HG02642 (cell line): ENCODE measurements around the gene TRPM6.
"Not testable (repeated sequence)": the region's sequence is repeated elsewhere in the genome, so short reads cannot be mapped to it uniquely, and the experiment has no call there.

Experiments used
- ATAC-seq: cut with Tn5 transposase; IDR thresholded peaks from one replicate; pipeline ENCODE4 v1.9.1; 2021; ENCODE audit warnings: mild to moderate bottlenecking; ENCODE audit not compliant: unreplicated experiment, poor library complexity

TRPM6 gene, protein sequence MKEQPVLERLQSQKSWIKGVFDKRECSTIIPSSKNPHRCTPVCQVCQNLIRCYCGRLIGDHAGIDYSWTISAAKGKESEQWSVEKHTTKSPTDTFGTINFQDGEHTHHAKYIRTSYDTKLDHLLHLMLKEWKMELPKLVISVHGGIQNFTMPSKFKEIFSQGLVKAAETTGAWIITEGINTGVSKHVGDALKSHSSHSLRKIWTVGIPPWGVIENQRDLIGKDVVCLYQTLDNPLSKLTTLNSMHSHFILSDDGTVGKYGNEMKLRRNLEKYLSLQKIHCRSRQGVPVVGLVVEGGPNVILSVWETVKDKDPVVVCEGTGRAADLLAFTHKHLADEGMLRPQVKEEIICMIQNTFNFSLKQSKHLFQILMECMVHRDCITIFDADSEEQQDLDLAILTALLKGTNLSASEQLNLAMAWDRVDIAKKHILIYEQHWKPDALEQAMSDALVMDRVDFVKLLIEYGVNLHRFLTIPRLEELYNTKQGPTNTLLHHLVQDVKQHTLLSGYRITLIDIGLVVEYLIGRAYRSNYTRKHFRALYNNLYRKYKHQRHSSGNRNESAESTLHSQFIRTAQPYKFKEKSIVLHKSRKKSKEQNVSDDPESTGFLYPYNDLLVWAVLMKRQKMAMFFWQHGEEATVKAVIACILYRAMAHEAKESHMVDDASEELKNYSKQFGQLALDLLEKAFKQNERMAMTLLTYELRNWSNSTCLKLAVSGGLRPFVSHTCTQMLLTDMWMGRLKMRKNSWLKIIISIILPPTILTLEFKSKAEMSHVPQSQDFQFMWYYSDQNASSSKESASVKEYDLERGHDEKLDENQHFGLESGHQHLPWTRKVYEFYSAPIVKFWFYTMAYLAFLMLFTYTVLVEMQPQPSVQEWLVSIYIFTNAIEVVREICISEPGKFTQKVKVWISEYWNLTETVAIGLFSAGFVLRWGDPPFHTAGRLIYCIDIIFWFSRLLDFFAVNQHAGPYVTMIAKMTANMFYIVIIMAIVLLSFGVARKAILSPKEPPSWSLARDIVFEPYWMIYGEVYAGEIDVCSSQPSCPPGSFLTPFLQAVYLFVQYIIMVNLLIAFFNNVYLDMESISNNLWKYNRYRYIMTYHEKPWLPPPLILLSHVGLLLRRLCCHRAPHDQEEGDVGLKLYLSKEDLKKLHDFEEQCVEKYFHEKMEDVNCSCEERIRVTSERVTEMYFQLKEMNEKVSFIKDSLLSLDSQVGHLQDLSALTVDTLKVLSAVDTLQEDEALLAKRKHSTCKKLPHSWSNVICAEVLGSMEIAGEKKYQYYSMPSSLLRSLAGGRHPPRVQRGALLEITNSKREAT (N-terminal part only)

GRCh38 chr9:74887041-74887980 lies at the start of gene TRPM6:
TSS of gene TRPM6 (minus strand) at chr9:74887921. CDS start at chr9:74887856, 65 bp downstream.
- ATAC-seq, result no peak

GRCh38 chr9:74935008-74935407 lies 47.3 kb upstream of the TRPM6 start:
- ATAC-seq, result no peak

GRCh38 chr9:74921737-74922136 lies 34.0 kb upstream of the TRPM6 start:
- ATAC-seq, result no peak

DNA sequence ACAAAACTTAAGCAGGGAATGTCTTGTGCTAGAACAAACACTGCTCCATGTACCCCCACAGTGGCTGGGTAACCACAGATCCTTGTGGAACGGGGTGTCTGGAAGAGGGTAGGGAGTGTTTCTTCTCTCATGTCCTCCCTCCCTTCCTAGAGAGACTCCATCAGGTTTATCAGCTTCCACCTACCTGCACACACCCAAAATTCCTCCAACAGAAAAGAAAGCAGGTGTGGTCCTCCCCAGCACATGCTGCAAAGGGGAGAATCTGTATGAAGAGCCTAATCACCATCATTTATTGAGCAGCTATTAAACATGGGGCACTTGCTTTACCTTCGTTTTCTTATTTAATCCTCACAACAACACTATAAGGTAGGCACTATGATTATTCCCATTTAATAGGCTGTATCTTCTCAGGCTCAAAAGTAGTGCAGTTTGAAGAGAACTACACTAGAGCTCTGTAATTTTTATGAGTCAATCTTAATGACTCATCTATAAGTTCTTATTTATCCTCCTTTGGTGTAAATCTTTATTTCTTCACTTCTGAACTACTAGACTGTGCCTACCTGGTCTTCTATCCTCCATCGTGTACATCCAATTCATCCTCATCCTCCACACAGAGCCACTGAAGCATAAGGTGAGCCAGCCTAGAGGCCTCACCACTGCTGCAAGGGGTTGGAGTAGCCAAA lies 33.4 kb upstream of the TRPM6 start:
- ATAC-seq, result no peak

DNA sequence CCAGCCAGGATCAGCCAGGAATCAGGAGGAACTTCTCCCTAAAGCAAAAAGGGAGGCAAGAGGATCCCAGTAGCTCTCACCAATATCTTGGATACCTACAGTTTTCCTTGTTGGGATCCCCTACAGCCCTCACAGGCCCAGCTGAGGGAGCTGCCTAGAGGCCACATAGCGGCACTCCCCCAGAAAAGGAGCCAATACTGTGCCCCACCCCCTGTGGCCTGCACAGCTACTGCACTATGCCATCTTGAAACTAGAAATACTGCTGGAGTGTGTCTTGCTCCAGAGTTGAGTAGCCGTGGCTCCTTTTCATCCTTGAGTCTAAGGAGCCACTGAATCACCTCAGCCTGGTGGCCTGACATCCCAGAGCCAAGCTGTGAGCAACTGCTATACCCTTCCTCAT lies 22.3 kb upstream of the TRPM6 start:
- ATAC-seq, result no peak

DNA sequence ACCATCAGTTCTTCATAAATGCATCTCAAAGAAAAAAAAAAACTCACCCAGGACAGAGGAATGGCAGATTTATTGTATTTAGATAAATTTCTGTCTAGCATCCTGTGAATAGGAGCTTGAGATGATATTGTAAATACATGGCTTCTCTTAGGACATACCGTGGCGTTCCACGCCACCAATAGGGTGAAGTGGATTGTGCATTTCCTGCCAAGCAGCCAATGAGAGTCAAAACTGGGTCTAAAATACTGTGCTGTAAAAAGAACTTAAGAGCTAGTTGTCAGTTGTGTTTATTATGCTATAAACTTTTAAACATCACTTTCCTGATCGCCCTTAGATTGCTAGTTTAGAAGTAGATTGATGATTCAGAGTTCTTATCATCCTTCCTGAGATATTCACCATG lies 20.9 kb upstream of the TRPM6 start:
- ATAC-seq, result no peak

DNA sequence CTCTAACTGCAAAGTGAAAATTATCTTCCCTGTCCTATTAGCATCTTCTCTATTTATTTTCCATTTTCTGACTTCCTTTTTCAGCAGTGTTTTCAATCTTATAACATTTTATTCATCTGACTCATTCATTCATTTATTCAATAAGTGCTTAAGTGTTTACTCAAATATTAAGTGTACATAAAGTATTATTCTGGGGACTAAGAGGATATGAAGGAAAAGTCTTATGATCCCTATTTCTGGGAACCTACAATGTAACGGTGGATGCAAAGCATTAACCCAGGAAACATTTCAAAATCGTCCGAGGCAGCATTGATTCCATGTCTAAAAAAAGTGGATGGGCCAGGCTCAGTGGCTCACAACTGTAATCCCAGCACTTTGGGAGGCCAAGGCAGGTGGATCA lies 19.4 kb upstream of the TRPM6 start:
- no peak for ATAC-seq

- no peak for ATAC-seq
Observed at GRCh38 chr9:74901001-74901400, 13.3 kb upstream of the TRPM6 start.

DNA sequence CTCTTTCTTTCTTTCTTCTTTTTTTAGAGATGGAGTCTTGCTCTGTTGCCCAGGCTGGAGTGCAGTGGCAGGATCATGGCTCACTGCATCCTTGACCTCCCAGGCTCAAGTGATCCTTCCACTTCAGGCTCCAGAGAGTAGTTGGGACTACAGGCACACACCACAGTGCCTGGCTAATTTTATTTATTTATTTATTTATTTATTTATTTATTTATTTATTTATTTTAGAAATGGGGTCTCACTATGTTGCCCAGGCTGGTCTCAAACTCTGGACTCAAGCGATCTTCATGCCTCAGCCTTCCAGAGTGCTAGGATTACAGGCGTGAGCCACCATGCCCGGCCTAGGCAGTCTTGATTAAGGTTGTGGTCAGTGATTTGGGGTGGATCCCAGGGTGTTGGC lies 728 bp upstream of the TRPM6 start:
- not testable (repeated sequence) for ATAC-seq

GRCh38 chr9:74887981-74888370 lies 255 bp upstream of the TRPM6 start:
- ATAC-seq, result no peak

DNA sequence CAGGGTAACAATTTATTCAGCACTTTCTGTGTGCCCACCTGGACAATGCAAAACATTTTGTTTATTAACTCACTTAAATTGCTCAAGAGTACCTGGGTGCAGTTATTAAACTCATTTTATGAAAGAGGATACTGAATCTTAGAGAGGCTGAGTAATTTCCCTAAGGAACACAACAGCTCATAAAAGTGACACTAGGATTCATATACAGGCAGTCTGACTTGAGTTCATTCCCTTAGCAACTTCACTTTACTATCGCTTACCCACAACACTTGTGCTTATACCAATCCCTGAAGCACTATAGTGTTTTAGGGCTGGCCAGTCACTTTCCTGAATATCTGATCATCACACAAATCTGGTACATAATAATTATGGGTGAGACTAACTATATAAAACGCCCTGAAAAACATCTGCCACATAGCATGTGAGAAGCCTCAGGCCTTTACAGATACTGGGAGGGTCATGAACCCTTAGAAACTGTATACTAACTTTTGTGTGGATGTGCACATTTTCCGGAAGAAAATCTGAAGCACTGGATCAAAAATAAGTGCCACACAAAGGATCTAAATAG lies 11.3 kb downstream of the TRPM6 start:
- no peak for ATAC-seq

DNA sequence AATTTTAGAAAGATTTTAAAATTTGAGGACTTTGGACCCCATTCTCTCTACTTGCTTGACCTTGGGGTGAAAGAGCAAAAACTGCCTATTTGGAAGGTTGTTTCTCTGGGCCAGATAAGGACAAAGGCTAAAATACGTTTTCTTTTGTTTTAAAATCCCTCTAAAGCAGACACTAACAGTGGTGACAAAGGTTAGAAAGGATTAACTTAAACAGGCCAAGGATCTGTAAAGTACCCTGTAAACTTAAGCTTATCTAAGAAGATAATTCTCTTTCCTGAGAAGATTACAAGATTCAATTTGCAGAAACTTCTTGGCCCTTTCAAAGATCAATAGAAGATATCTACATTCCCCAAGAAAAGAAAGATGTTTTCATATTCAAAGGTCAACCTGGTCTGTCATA lies 12.1 kb downstream of the TRPM6 start:
- ATAC-seq, result no peak

DNA sequence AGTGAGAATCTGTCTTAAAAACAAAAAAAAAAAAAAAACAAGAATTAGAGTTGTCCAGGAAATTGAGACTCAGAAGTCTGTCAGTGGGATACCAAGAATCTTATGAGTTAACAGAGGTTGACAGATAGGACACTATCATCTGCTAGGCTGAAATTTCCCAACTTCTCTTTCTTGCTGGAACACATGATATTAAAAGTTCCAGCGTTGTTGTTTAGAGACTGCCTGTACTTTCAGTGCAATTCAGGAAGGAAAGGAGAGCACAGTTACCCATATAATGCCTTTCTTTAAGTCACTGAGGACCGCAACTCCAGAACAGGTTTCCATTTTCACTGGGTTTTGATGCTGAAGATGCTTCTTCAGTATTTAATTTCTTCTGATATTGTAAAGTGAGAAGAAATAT lies 13.5 kb downstream of the TRPM6 start:
- ATAC-seq, result no peak

GRCh38 chr9:74872619-74873233 lies 15.0 kb downstream of the TRPM6 start:
- ATAC-seq, result no peak

DNA sequence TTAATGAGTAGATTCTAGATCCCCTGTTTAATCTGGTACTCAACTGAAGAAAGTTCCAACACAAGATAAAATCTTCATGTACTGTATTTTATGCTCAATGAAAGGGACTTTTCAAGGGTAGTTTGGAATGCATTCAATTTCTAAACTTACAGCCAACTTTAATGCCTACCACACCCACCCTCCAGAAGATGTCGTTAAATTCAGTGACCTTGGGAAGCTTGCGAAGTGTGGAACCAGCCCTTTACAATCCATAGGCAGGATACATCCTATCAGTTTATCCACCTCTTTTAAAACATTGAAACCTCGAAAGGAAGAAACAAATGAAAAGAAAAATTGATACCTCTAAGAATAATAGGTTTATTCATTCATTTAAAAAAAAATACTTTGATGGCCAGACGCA lies 20.2 kb downstream of the TRPM6 start:
- no peak for ATAC-seq

DNA sequence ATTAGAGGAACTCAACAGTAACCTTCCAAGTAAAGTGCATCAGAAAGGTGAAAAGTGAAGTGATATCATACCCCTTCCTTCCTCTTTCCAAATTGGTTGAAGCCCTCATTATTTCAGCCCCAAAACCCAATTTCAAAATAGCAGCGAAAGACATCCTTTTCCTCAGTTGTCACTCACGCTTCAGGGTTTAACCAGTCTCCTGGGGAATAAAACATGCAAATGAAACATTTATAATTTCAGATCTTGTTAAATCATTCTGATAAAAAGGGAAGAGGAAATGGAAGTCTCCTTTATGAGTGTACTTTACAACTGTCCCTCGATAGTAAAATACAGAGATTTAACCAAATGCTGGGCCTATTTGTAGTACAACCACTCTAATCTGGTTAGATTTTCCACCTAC lies 22.5 kb downstream of the TRPM6 start:
- no peak for ATAC-seq

DNA sequence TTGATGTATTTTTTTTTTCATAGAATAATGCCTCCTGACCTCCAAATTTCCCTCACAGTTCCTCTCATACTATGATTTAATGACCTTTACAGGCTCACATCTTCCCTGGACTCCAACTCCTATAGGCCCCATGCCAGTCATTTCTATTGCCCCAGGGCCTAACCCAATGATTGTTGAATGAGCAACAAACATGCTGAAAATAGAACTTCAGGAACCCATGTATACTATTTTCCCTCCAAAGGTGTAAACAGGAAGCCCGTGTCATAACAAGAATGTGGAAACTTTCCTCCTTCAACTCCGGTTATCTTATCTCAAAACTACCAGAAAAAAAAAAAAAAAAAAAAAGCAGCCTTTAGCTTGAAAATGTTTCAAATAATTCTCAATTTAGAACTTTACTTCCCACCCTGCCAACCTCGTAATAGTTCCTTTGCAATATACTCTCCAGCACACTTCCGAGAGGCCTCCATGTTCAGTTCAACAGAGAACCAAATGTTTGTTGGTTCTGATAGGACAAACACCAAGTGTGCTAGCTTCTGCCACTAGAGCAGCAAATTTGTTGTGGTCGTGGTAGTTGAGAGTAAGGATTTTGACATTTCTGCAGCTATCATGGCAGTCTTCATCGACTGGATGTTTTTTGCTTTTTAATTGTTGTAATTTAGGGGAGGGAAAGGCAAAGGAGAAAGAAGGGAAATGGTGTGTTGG lies 25.8 kb downstream of the TRPM6 start:
- ATAC-seq, result no peak

DNA sequence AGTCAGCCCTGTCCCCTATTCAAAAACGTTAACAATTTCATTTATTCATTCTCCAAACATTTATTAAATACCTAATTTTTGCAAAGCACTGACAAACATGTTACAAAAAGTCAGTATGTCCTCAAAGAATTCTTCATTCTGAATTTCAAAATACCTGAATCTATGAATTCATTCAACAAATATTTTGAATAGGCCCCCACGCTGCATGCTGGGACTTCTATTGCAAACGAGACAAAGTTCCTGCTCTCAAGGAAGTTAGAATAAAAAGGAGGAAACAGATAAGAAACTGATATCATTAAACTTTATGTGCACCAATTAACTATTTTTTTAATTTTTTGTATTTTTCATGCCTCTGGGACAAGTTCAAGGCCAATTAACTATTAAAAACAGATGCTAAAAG lies 26.6 kb downstream of the TRPM6 start:
- ATAC-seq, result no peak
